Lung microvascular endothelial cell (primary cell): Measurements from ENCODE around the gene DUSP6. TPM values are rescaled to one million over a fixed set of nuclear protein-coding genes. Genes with fewer than 3 reads are reported as not detected.
A peak's percentile ranks its signal among the peaks of the same experiment; 100 is the strongest.

Source experiments
- DNase-seq, 2 donors: peaks; one replicate each; pipeline versions ENCODE4 v3.0.0 to v3.0.0-alpha.2; 2010; ENCODE audit warnings: low read depth in 2 of 2
- total RNA-seq: library from RNA; depleted of rRNA; stranded (reverse); fragments of >200 nt; gene quantifications from 2 replicates; pipeline ENCODE4 v1.2.1, GENCODE V29; 2014

Gene DUSP6, protein sequence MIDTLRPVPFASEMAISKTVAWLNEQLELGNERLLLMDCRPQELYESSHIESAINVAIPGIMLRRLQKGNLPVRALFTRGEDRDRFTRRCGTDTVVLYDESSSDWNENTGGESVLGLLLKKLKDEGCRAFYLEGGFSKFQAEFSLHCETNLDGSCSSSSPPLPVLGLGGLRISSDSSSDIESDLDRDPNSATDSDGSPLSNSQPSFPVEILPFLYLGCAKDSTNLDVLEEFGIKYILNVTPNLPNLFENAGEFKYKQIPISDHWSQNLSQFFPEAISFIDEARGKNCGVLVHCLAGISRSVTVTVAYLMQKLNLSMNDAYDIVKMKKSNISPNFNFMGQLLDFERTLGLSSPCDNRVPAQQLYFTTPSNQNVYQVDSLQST
- total RNA-seq: 237 and 293 TPM in 2 replicates

DNA sequence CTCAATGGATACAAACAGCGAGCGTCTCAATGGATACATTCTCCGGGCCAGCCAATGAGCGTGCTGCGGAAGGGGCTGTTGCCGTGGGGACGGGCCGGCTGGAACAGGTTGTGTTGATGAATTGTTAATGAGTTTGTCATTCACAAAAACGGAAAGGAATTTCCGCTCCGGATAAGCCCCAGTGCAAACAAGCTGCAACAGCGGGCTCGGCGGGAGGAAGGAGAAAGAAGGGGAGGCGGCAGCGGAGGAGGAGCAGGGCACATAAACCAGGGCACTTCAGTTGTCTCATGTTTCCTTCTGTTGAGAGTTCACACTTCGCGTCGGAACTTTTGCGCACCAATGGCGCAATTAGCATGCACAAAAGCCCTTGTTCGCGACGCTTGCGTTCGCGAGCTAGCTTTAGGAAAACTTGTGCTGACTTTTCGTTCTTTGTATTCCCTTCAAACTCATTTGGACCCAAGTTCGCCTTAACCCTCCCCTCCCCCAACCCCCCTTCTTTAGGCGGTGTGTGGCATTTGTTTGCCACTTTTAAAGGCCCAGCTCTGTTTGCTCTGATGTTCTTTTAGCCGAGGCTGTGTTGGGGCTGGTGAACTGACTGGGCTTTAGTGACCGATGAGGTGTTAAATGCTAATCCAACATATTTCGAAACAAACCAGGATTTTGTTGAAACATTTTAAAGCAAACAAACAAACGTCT, at the start of gene DUSP6:
TSS of gene DUSP6 (minus strand) at position 10 of the 696 bp plus-strand sequence. CDS start 462 bp downstream, outside the sequence.
- peak; percentile 99 to 100 for DNase-seq

GRCh38 chr12:89401433-89402058, 49.2 kb upstream of the DUSP6 start:
- no peak for DNase-seq

- DNase-seq: no peak
Measured at GRCh38 chr12:89400415-89400814, 48.1 kb upstream of the DUSP6 start.

DNA sequence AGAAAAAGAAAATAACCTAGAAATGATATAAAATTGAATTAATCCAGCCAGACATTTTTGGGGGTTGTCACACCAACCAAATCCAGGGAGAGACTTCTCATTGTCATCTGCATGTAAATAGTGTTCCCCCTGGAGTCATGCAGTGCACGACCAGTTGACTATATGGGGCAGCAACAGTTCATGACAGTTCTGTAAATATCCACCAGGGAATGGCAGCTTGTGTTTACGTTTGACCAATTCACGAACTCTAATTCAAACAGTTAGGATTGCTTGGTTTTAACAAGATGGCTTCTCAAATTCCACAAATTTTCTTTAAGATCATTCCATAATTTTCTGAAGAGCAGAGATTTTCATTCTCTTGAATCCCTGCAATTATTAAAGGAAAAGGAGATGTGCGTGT, 43.4 kb upstream of the DUSP6 start:
- DNase-seq: no peak

DNA sequence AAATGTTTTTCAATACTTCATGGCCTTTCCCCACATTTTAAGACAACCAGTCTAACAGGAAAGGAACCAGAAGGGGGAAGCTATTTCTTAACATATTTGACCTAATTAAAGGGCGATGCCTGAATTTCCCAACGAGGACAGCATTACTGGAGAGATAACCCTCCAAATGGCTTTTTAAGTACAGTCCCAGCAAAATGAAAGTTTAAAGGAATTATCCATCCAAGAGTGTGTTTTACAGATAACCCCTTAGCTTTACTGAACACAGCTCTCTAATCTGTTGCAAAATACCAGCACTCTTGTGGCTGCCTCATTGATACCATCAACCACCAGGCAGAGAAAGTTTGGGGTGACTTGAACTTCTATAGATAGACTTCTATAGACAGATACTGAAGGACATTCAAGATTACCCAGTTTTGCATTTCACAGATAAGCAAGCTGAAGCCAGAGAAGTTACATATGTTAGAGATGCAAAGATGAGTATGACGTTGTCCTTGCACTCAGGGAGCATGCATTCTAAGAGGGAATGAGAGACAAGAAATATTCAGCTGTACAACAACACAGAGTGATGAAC, 41.3 kb upstream of the DUSP6 start:
- no peak for DNase-seq

- no peak for DNase-seq
Measured at GRCh38 chr12:89392391-89392790, 40.1 kb upstream of the DUSP6 start.

GRCh38 chr12:89391726-89392336, 39.5 kb upstream of the DUSP6 start:
- no peak for DNase-seq

- peak in 1 of 2 donors; percentile 59 for DNase-seq
Measured at GRCh38 chr12:89390802-89391673, 38.7 kb upstream of the DUSP6 start.

GRCh38 chr12:89389755-89390661, 37.7 kb upstream of the DUSP6 start:
- DNase-seq: peak; percentile 71 to 80

DNA sequence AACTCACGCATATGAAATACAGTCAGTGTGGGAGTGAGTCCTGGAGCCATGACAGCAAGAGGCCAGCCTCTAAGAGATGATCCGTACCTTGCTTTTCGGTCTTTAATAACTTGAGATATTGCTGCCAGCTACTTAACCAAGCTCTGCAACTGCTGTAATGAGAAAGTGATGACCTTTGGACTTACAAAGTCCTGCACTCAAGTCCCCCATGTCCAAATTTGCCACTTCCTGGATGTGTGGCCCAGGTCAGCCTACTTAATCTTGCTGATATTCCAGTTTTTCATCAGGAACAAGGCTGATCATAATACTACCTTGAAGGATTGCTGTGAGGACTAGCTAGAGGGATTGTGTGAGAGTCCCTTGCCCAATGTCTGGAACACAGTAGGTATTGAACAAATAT, 33.8 kb upstream of the DUSP6 start:
- DNase-seq: no peak

DNA sequence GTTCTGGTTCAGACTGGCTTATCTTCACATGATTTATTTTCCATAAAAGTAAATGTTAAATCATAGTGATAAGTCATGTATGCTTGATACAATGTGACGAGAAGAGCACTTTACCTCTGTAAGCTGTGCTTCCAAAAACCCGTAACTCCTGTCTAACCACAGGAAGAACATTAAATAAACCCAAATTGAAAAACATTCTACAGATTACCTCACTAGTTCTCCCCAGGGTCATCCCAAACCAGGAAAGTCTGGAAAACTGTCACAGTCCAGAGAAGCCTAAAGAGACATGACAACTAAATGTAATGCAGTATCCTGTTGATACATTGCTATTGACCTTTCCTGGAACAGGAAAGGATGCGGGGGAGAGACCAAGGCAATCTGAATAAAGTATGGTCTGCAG, 32.5 kb upstream of the DUSP6 start:
- peak; percentile 20 to 48 for DNase-seq

DNA sequence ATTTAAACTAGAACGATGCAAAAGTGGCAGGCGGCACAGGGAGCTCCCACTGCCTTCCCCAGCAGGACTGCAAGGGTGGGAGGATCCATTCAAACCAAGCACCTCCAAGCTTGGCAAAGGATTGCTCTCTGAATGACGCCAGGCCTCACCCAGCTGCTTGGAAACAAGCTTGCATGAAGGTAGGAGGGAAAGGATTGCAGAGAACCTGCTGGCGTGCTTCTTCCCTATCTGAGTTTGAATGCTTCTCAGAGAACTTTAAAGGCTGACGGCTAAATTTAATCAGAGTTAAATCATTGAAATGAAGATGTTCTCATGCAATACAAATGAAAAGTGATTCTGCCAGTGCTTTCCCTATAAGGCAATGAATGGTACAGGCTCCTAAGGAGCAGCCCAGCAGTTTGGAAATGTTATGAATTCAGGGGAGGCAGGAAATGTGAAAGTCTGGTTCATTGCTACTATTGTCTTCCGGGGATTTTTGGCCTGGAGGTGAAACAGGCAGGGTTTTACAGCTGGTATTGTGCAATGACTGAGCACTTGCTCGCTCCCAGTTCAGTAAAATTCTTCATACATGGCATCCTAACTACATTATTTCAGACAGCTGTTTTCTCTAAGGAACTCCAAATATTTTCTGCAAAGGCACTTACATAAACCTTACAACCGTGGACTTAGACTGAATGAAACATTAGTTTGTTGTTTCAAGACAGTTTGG, 31.9 kb upstream of the DUSP6 start:
- peak; percentile 64 to 73 for DNase-seq

- peak in 1 of 2 donors; percentile 28 for DNase-seq
Measured at GRCh38 chr12:89383235-89384049, 31.1 kb upstream of the DUSP6 start.

- no peak for DNase-seq
Measured at GRCh38 chr12:89382328-89382727, 30.0 kb upstream of the DUSP6 start.

DNA sequence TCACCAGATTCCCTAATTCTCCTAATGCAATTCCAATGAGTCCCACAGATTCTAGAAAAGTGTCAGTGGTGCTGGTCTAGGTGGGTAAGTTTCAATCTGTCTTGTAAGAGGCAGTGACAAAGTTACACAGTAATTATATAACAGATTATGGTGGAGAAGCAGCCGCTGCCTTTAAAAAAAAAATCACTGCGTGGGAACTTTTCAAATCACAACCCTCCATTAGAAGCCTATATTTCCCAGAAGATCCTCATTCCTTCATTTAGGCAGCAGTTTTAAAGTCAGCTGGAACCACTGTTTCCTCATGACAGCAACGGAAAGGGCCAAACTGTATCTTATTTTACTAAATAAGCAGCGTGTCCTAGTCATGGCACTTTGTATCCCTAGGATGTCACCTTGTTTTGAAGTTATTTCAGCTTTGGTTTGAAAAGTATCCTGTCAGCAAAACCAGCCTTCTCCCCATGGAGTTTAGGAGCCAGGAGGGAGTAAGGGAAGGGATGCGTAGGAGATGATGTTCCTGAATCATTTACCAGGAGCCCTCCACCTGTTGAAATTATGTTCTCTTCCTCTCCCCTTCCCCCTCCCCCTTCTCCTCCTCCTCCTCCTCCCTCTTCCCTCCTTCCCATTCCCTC, 27.7 kb upstream of the DUSP6 start:
- DNase-seq: no peak

GRCh38 chr12:89379148-89379838, 27.0 kb upstream of the DUSP6 start:
- DNase-seq: no peak

DNA sequence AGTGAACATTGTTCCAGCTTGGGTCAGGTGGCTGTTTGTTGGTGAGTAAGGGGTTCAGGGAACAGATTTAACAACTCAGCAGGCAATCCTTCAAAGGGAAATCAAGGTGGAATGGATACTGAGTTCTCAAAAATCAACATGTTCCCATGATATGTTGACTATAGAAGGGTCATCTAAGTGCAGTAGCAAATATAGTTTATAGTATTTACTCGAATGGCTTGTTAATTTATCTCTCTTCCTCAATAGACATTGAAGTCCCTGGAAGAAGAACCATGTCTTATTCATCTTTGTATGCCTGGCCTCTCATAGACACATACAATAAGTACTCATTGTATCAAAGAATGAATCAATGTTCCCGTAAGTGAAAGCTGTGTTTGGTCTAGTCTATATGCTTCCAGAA, 24.5 kb upstream of the DUSP6 start:
- DNase-seq: no peak
